ENCODE measurements around the gene FER1L5. TPM values are rescaled to one million over a fixed set of nuclear protein-coding genes. Genes with fewer than 3 reads are reported as not detected.

The FER1L5 gene
- total and polyA plus RNA-seq, 2 donors (not counting 3 experiments of a cell fraction or from before 2014, with no cell fraction given) = not detected

DNA sequence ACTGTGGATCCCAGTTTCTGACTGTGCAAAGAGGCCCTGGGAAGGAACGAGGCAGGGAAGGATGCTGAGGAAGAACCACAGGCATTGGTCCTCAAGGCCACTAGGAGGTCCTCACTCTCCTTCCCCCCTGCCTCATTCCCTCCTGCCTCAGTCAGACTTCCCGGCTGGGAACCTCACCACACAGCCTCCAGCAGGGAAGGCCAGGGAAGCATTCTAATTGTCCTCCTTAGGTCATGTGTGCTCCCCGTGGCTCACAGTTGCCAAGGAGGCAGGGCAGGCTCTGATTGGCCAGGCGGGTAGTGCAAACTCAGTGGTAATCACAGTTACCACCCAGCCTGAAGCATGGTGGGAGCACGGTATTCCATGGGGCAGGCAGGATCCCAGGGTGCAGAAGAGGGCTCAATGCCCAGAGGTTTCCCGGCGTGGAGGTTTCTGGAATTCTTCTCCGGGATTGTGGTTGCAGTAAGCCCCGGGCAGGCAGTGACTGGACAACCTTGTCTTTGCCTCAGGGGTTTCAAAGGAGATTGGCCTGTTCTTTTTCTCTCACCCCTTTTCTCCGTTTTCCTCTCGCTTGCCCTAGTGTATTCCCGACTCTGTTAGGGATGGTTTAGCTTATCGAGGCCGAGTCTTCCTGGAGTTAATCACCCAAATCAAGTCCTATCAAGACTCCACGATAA is 27.1 kb downstream of the FER1L5 start:
- intact Hi-C loops (cut with micrococcal nuclease) (no loop called here), dilution Hi-C loops (cut with MboI; ENCODE audit: extremely low pct_ligation_motif_present, low sequenced_read_pairs) (no loop called here)
- no peaks in the 10 kb centered on the region for H3K9me1 ChIP-seq (replicated peaks; ENCODE audit: control insufficient read depth, extremely low read depth, insufficient read depth, low read length)
- TF ChIP-seq FOS (IDR thresholded peaks at IDR 0.05; ENCODE audit: borderline replicate concordance, insufficient read depth, low read length) (no peak), MYC (IDR thresholded peaks at IDR 0.05; ENCODE audit: low read depth, low read length) (no peak), MAX (IDR thresholded peaks at IDR 0.05; ENCODE audit: insufficient read depth, insufficient read length) (no peak), EZH2 (IDR thresholded peaks at IDR 0.05; ENCODE audit: borderline replicate concordance, low read depth, low read length, severe bottlenecking) (no peak), POLR2A (IDR thresholded peaks at IDR 0.05; ENCODE audit: low read depth, low read length) (no peak), GATA2 (IDR thresholded peaks at IDR 0.05; ENCODE audit: insufficient read depth, insufficient read length, low read depth, low read length) (no peak), JUN (IDR thresholded peaks at IDR 0.05; ENCODE audit: borderline replicate concordance, insufficient read depth, insufficient read length, low read depth) (no peak), POLR2AphosphoS5 (IDR thresholded peaks at IDR 0.05; ENCODE audit: insufficient read depth, low read depth, low read length) (no peak)
- TF ChIP-seq, protein P1, sequence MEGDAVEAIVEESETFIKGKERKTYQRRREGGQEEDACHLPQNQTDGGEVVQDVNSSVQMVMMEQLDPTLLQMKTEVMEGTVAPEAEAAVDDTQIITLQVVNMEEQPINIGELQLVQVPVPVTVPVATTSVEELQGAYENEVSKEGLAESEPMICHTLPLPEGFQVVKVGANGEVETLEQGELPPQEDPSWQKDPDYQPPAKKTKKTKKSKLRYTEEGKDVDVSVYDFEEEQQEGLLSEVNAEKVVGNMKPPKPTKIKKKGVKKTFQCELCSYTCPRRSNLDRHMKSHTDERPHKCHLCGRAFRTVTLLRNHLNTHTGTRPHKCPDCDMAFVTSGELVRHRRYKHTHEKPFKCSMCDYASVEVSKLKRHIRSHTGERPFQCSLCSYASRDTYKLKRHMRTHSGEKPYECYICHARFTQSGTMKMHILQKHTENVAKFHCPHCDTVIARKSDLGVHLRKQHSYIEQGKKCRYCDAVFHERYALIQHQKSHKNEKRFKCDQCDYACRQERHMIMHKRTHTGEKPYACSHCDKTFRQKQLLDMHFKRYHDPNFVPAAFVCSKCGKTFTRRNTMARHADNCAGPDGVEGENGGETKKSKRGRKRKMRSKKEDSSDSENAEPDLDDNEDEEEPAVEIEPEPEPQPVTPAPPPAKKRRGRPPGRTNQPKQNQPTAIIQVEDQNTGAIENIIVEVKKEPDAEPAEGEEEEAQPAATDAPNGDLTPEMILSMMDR (IDR thresholded peaks at IDR 0.05; ENCODE audit: extremely low read depth in 1 of 2, insufficient read depth in 1 of 2, low read depth in 1 of 2, low read length in 2 of 2) = no peak
- no peak overlapping the region for H2AFZ ChIP-seq (ENCODE audit: low read depth, low read length)
- H3K27ac ChIP-seq (ENCODE audit: insufficient read depth, low read depth, low read length) = no peak overlapping the region
- no peak overlapping the region for H3K4me2 ChIP-seq (ENCODE audit: insufficient read depth, low read length)
- H4K20me1 ChIP-seq (replicated peaks; ENCODE audit: control insufficient read depth, extremely low read depth, insufficient read depth, low read length) = no peaks in the 10 kb centered on the region
- no TSS peak for BruUV-seq (replicated peaks)
- DNase-seq (ENCODE audit: low read depth, low spot score) = no peak
- POLR2A ChIA-PET = no interaction called here
- peaks cover 7% of the 10 kb centered on the region for H3K4me1 ChIP-seq (ENCODE audit: control insufficient read depth, extremely low read depth, insufficient read depth, low read length)
- CTCF ChIA-PET = no interaction called here
- H3K9ac ChIP-seq (replicated peaks; ENCODE audit: extremely low read depth, insufficient read depth, low read length) = no peak overlapping the region
- H3K79me2 ChIP-seq (ENCODE audit: control insufficient read depth, insufficient read depth, low read length) = no peaks in the 10 kb centered on the region
- H3K27me3 ChIP-seq (ENCODE audit: control insufficient read depth in 2 of 2, insufficient read depth in 2 of 2, low read length in 2 of 2) = no peaks in the 10 kb centered on the region
- no peaks in the 10 kb centered on the region for H3K9me3 ChIP-seq (replicated peaks; ENCODE audit: control insufficient read depth, insufficient read depth, low read length)
- no peaks in the 10 kb centered on the region for H3K36me3 ChIP-seq (ENCODE audit: control insufficient read depth in 2 of 2, extremely low read depth in 1 of 2, insufficient read depth in 2 of 2, low read length in 2 of 2)
- FAIRE-seq = no peak
- H3K4me3 ChIP-seq (replicated peaks in 1 of 3; ENCODE audit: insufficient read depth in 1 of 3, low read depth in 1 of 3, low read length in 3 of 3) = no peak overlapping the region

All from endothelial cell of umbilical vein (primary cell).